GM12878 (cell line): Measurements from ENCODE around the gene SLC12A3. TPM values are rescaled to one million over a fixed set of nuclear protein-coding genes. Genes with fewer than 3 reads are reported as not detected.
A peak's percentile ranks its signal among the peaks of the same experiment; 100 is the strongest.

Experiments used
- BACH1 ChIP-seq: fragments of 450-650 bp; IDR thresholded peaks from 2 replicates; pipeline ENCODE4 v1.6.1; 2017; ENCODE audit warnings: mild to moderate bottlenecking, borderline replicate concordance
- DPF2 ChIP-seq: fragments of 450-650 bp; IDR thresholded peaks from 2 replicates; pipeline ENCODE4 v1.6.1; 2017; ENCODE audit warnings: mild to moderate bottlenecking
- EED ChIP-seq: sonication (generic); IDR thresholded peaks from 2 replicates; pipeline ENCODE4 v1.6.1; 2016; ENCODE audit warnings: antibody characterized with exemption, low read depth
- EGR1 ChIP-seq, 2 experiments: IDR thresholded peaks; 1 replicate in 1 of 2; 2 replicates in 1 of 2; pipeline ENCODE4 v1.6.1; 2011 to 2012; ENCODE audit warnings: low read depth in 2 of 2, low read length in 2 of 2, borderline replicate concordance in 1 of 2, mild to moderate bottlenecking in 1 of 2, moderate library complexity in 1 of 2
- FOXM1 ChIP-seq: IDR thresholded peaks from 2 replicates; pipeline ENCODE4 v1.6.1; 2012; ENCODE audit warnings: low read depth, mild to moderate bottlenecking, inconsistent platforms, low read length, moderate library complexity
- IKZF1 ChIP-seq: fragments of 450-650 bp; conservative IDR thresholded peaks from 2 replicates; pipeline ENCODE4 v1.6.1; 2017; ENCODE audit warnings: antibody characterized with exemption, mild to moderate bottlenecking
- LARP7 ChIP-seq: fragments of 450-650 bp; IDR thresholded peaks from 2 replicates; pipeline ENCODE4 v1.6.1; 2017; ENCODE audit warnings: mild to moderate bottlenecking
- MYC ChIP-seq: IDR thresholded peaks from 2 replicates; pipeline ENCODE4 v1.6.1; 2011; ENCODE audit warnings: mild to moderate bottlenecking, low read length, moderate library complexity, inconsistent platforms; ENCODE audit not compliant: insufficient read depth, insufficient replicate concordance, insufficient read length, severe bottlenecking
- NFIC ChIP-seq: IDR thresholded peaks from 2 replicates; pipeline ENCODE4 v1.6.1; 2012; ENCODE audit warnings: low read depth, mild to moderate bottlenecking, inconsistent platforms, low read length, moderate library complexity
- NR2C2 ChIP-seq: IDR thresholded peaks from 2 replicates; pipeline ENCODE4 v1.6.1; 2011; ENCODE audit warnings: borderline replicate concordance, low read depth; ENCODE audit not compliant: control insufficient read depth, insufficient read length
- TCF12 ChIP-seq: IDR thresholded peaks from 2 replicates; pipeline ENCODE4 v1.6.1; 2011; ENCODE audit warnings: low read depth, mild to moderate bottlenecking, low read length
- TCF3 ChIP-seq: IDR thresholded peaks from 2 replicates; pipeline ENCODE4 v1.6.1; 2012; ENCODE audit warnings: low read depth, mild to moderate bottlenecking, low read length, borderline replicate concordance; ENCODE audit not compliant: insufficient read depth
- ZNF207 ChIP-seq: fragments of 450-650 bp; IDR thresholded peaks from 2 replicates; pipeline ENCODE4 v1.6.1; 2014; ENCODE audit warnings: antibody characterized with exemption, mild to moderate bottlenecking, borderline replicate concordance
- ZSCAN29 ChIP-seq: fragments of 450-650 bp; IDR thresholded peaks from 2 replicates; pipeline ENCODE4 v1.6.1; 2017; ENCODE audit warnings: mild to moderate bottlenecking, moderate library complexity
- polyA plus RNA-seq, 11 experiments: library from polyadenylated mRNA; depleted of rRNA in 4 of 11; unstranded in 6 of 11; stranded (reverse) in 5 of 11; fragments of >200 nt; fragmentation: Nextera tagmentation in 4 of 11; fragmentation: Illumina TruSeq in 1 of 11; extraction: Ambion mirVana in 4 of 11; extraction: Trizol in 1 of 11; gene quantifications; 1 replicate in 1 of 11; 2 replicates in 10 of 11; pipeline versions ENCODE4 v1.2.1 to v1.2.3, GENCODE V29; 2011 to 2016; ENCODE audit warnings: inconsistent platforms in 2 of 11, missing spikeins in 2 of 11, low read depth in 1 of 11
- total RNA-seq, 4 experiments: library from RNA; depleted of rRNA in 3 of 4; stranded (reverse); fragments of >200 nt in 3 of 4; fragmentation: Illumina TruSeq in 1 of 4; extraction: Trizol in 1 of 4; gene quantifications; 2 replicates each; pipeline versions ENCODE4 v1.2.1 to v1.2.3, GENCODE V29; 2013 to 2021
- TF ChIP-seq, protein P1 (sequence below): fragments of 450-650 bp; IDR thresholded peaks from 2 replicates; pipeline ENCODE4 v1.6.1; 2016; ENCODE audit warnings: mild to moderate bottlenecking
- TF ChIP-seq, protein P2 (sequence below): IDR thresholded peaks from 2 replicates; pipeline ENCODE4 v1.6.1; 2012; ENCODE audit warnings: low read depth, low read length, improper control_type of control experiment
- TF ChIP-seq, protein P3 (sequence below): fragments of 450-650 bp; IDR thresholded peaks from 2 replicates; pipeline ENCODE4 v1.6.1; 2017; ENCODE audit warnings: mild to moderate bottlenecking, low read depth, inconsistent platforms; ENCODE audit not compliant: poor library complexity, severe bottlenecking
- TF ChIP-seq, protein P4 (sequence below): IDR thresholded peaks from 2 replicates; pipeline ENCODE4 v1.6.1; 2011; ENCODE audit warnings: borderline replicate concordance, low read depth, mild to moderate bottlenecking, moderate library complexity, mixed read lengths, low read length; ENCODE audit not compliant: insufficient read depth; ENCODE audit errors: extremely low read length
- TF ChIP-seq, protein P5 (sequence below): fragments of 450-650 bp; IDR thresholded peaks from 2 replicates; pipeline ENCODE4 v1.6.1; 2017; ENCODE audit warnings: mild to moderate bottlenecking, moderate library complexity

SLC12A3 gene
- total and polyA plus RNA-seq, 10 of the 15 experiments (the other 5 are each of a cell fraction or from before 2014, with no cell fraction given), result 0.05 to 6.3 (median 3.1) TPM

DNA sequence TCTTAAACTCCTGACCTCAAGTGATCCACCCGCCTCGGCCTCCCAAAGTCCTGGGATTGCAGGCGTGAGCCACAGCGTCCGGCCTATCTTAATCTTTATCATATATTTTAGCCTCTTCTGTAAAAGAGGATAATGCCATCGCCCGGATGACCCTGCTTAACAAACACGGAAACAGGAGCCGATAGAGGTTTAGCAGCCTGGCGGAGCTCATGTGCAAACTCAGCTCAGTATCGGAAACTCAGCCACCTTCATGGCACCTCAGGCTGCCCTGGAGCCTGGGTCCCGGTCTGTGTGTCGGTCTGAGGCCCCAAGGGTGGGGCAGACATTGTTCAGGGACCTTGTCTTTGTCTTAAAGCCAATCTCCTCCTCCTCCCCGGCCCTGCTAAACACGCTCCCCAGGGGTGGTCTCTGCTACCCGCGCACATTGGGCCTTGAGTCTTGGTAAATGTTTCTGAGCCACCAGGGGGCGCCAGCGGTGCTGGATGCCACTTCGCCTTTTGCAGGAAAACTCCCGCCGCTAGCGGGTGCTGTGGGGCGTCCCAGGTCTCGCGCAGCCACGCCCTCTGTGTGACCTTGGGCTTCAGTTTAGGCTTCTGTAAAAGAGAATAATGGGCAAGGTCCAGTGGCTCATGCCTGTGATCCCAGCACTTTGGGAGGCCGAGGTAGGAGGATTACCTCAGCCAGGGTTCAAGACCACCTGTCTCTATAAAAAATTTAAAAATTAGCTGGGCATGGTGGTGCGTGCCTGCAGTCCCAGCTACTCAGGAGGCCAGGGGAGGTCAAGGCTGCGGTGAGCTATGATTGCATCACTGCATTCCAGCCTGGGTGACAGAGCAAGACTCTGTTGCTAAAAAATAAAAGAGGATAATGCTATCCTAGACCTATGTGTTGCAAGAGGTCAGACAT lies 99.5 kb downstream of the SLC12A3 start (continued):
- TF ChIP-seq, protein P1, sequence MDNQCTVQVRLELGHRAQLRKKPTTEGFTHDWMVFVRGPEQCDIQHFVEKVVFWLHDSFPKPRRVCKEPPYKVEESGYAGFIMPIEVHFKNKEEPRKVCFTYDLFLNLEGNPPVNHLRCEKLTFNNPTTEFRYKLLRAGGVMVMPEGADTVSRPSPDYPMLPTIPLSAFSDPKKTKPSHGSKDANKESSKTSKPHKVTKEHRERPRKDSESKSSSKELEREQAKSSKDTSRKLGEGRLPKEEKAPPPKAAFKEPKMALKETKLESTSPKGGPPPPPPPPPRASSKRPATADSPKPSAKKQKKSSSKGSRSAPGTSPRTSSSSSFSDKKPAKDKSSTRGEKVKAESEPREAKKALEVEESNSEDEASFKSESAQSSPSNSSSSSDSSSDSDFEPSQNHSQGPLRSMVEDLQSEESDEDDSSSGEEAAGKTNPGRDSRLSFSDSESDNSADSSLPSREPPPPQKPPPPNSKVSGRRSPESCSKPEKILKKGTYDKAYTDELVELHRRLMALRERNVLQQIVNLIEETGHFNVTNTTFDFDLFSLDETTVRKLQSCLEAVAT, result no peak
- peak; percentile 86 for TF ChIP-seq FOXM1
- peak; percentile 54; the same call in 1 of the 2 replicates for TF ChIP-seq BACH1
- peak; percentile 37; the same call in 1 of the 2 replicates for TF ChIP-seq TCF3
- peak; percentile 84; the same call in 1 of the 2 replicates for TF ChIP-seq ZNF207
- TF ChIP-seq LARP7, result peak; percentile 85
- no peak for TF ChIP-seq EGR1 (IDR thresholded peaks at IDR 0.05; ENCODE audit: borderline replicate concordance in 1 of 2, low read depth in 2 of 2, low read length in 2 of 2)
- no peak for TF ChIP-seq NR2C2
- no peak for TF ChIP-seq ZSCAN29
- peak; percentile 45 for TF ChIP-seq EED
- 0 out of 2 replicates have a peak, but pooled peaks have one; percentile 7 for TF ChIP-seq TCF12
- TF ChIP-seq, protein P2, sequence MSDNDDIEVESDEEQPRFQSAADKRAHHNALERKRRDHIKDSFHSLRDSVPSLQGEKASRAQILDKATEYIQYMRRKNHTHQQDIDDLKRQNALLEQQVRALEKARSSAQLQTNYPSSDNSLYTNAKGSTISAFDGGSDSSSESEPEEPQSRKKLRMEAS, result 0 out of 2 replicates have a peak, but pooled peaks have one; percentile 24
- TF ChIP-seq DPF2, result peak; percentile 62; the same call in 1 of the 2 replicates
- no peak for TF ChIP-seq NFIC
- TF ChIP-seq, protein P3, sequence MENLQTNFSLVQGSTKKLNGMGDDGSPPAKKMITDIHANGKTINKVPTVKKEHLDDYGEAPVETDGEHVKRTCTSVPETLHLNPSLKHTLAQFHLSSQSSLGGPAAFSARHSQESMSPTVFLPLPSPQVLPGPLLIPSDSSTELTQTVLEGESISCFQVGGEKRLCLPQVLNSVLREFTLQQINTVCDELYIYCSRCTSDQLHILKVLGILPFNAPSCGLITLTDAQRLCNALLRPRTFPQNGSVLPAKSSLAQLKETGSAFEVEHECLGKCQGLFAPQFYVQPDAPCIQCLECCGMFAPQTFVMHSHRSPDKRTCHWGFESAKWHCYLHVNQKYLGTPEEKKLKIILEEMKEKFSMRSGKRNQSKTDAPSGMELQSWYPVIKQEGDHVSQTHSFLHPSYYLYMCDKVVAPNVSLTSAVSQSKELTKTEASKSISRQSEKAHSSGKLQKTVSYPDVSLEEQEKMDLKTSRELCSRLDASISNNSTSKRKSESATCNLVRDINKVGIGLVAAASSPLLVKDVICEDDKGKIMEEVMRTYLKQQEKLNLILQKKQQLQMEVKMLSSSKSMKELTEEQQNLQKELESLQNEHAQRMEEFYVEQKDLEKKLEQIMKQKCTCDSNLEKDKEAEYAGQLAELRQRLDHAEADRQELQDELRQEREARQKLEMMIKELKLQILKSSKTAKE, result peak; percentile 57
- TF ChIP-seq, protein P4, sequence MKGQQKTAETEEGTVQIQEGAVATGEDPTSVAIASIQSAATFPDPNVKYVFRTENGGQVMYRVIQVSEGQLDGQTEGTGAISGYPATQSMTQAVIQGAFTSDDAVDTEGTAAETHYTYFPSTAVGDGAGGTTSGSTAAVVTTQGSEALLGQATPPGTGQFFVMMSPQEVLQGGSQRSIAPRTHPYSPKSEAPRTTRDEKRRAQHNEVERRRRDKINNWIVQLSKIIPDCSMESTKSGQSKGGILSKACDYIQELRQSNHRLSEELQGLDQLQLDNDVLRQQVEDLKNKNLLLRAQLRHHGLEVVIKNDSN, result no peak
- TF ChIP-seq, protein P5, sequence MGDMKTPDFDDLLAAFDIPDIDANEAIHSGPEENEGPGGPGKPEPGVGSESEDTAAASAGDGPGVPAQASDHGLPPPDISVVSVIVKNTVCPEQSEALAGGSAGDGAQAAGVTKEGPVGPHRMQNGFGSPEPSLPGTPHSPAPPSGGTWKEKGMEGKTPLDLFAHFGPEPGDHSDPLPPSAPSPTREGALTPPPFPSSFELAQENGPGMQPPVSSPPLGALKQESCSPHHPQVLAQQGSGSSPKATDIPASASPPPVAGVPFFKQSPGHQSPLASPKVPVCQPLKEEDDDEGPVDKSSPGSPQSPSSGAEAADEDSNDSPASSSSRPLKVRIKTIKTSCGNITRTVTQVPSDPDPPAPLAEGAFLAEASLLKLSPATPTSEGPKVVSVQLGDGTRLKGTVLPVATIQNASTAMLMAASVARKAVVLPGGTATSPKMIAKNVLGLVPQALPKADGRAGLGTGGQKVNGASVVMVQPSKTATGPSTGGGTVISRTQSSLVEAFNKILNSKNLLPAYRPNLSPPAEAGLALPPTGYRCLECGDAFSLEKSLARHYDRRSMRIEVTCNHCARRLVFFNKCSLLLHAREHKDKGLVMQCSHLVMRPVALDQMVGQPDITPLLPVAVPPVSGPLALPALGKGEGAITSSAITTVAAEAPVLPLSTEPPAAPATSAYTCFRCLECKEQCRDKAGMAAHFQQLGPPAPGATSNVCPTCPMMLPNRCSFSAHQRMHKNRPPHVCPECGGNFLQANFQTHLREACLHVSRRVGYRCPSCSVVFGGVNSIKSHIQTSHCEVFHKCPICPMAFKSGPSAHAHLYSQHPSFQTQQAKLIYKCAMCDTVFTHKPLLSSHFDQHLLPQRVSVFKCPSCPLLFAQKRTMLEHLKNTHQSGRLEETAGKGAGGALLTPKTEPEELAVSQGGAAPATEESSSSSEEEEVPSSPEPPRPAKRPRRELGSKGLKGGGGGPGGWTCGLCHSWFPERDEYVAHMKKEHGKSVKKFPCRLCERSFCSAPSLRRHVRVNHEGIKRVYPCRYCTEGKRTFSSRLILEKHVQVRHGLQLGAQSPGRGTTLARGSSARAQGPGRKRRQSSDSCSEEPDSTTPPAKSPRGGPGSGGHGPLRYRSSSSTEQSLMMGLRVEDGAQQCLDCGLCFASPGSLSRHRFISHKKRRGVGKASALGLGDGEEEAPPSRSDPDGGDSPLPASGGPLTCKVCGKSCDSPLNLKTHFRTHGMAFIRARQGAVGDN, result peak; percentile 67; the same call in 1 of the 2 replicates
- TF ChIP-seq MYC, result no peak
- TF ChIP-seq IKZF1, result peak; percentile 63; the same call in 1 of the 2 replicates
